Upper lobe of right lung (tissue), 1 donor: ENCODE results near the gene ADCK1. TPM values are rescaled to one million over a fixed set of nuclear protein-coding genes. Genes with fewer than 3 reads are reported as not detected.

ENCODE experiments used
- ATAC-seq: fragments of 200-7000 bp; cut with Tn5 transposase; one replicate; pipeline ENCODE4 v1.9.1; 2020; ENCODE audit warnings: mild to moderate bottlenecking, moderate library complexity
- DNase-seq: peaks from one replicate; pipeline ENCODE4 v3.0.0-alpha.2; 2020
- H3K27ac ChIP-seq: fragments of 200-600 bp; one replicate; pipeline ENCODE4 v1.8.0; 2022
- H3K27me3 ChIP-seq: fragments of 200-600 bp; one replicate; pipeline ENCODE4 v1.8.0; 2022; ENCODE audit warnings: mild to moderate bottlenecking
- H3K36me3 ChIP-seq: fragments of 200-600 bp; one replicate; pipeline ENCODE4 v1.8.0; 2022
- H3K4me1 ChIP-seq: fragments of 200-600 bp; one replicate; pipeline ENCODE4 v1.8.0; 2022
- H3K4me3 ChIP-seq: fragments of 200-600 bp; one replicate; pipeline ENCODE4 v1.8.0; 2022; ENCODE audit warnings: mild to moderate bottlenecking
- H3K9me3 ChIP-seq: fragments of 200-600 bp; one replicate; pipeline ENCODE4 v1.8.0; 2022
- CTCF ChIP-seq: fragments of 200-600 bp; IDR thresholded peaks from one replicate; pipeline ENCODE4 v1.8.0; 2022; ENCODE audit warnings: antibody characterized with exemption
- intact Hi-C: fragments of 100-400 bp; cut with DNase I; formaldehyde crosslinking; loops from one replicate; pipeline ENCODE4 v1.11.0; 2022
- total RNA-seq: library from RNA; stranded (reverse); fragmentation: NEBNext Ultra II Directional; extraction: Animal tissue kit (Norgen Biotek cat#: 25700); gene quantifications from one replicate; pipeline ENCODE4 v1.2.1, GENCODE V29; 2021
- donor health status: DM: no; HTN: yes; CAD: no; lungs with severe emphysema.

Gene ADCK1
- total RNA-seq, 1 donor from 2014 or later = 8.5 TPM

GRCh38 chr14:77964586-77964985, 164.7 kb downstream of the ADCK1 start:
- H3K4me3 ChIP-seq = no peak overlapping the region
- peaks cover 4% of the 10 kb centered on the region for H3K27me3 ChIP-seq
- no peak for TF ChIP-seq CTCF

GRCh38 chr14:77965050-77965449, 165.1 kb downstream of the ADCK1 start:
- Histone ChIP-seq H3K4me1 (no peaks in the 10 kb centered on the region), H3K27me3 (peaks cover 4% of the 10 kb centered on the region), H3K36me3 (no peaks in the 10 kb centered on the region), H3K4me3 (no peak overlapping the region), H3K27ac (no peak overlapping the region), H3K9me3 (no peaks in the 10 kb centered on the region)
- intact Hi-C loops = no loop called here
- no peak for DNase-seq
- ATAC-seq = no peak
- no peak for TF ChIP-seq CTCF

More at GRCh38 chr14:77964586-77964985, 164.7 kb downstream of the ADCK1 start:
- Histone ChIP-seq H3K36me3 (no peaks in the 10 kb centered on the region), H3K27ac (no peak overlapping the region), H3K4me1 (no peaks in the 10 kb centered on the region), H3K9me3 (no peaks in the 10 kb centered on the region)
- ATAC-seq = no peak
- DNase-seq = no peak
- intact Hi-C loops = no loop called here

GRCh38 chr14:77965919-77966435, 166.1 kb downstream of the ADCK1 start:
- Histone ChIP-seq H3K36me3 (no peaks in the 10 kb centered on the region), H3K27me3 (peaks cover 4% of the 10 kb centered on the region), H3K4me3 (peak overlapping the region; percentile 19), H3K9me3 (no peaks in the 10 kb centered on the region), H3K4me1 (no peaks in the 10 kb centered on the region), H3K27ac (no peak overlapping the region)
- no peak for TF ChIP-seq CTCF
- intact Hi-C loops = no loop called here
- DNase-seq (peak; percentile 69), ATAC-seq (peak; percentile 79)

- Histone ChIP-seq H3K27me3 (peaks cover 4% of the 10 kb centered on the region), H3K27ac (no peak overlapping the region), H3K9me3 (no peaks in the 10 kb centered on the region), H3K36me3 (no peaks in the 10 kb centered on the region), H3K4me3 (no peak overlapping the region), H3K4me1 (no peaks in the 10 kb centered on the region)
- no peak for ATAC-seq
- TF ChIP-seq CTCF = no peak
- DNase-seq = no peak
- intact Hi-C loops = no loop called here
Measured at GRCh38 chr14:77967110-77967509, 167.2 kb downstream of the ADCK1 start.

- no peak overlapping the region for H3K4me3 ChIP-seq
- no peaks in the 10 kb centered on the region for H3K36me3 ChIP-seq
- H3K9me3 ChIP-seq = no peaks in the 10 kb centered on the region
- no peaks in the 10 kb centered on the region for H3K27me3 ChIP-seq
- ATAC-seq (no peak), DNase-seq (no peak)
- H3K4me1 ChIP-seq = no peaks in the 10 kb centered on the region
- intact Hi-C loops = no loop called here
- H3K27ac ChIP-seq = no peak overlapping the region
- no peak for TF ChIP-seq CTCF
Measured at GRCh38 chr14:77970646-77971045, 170.7 kb downstream of the ADCK1 start.

- intact Hi-C loops = no loop called here
- no peak for TF ChIP-seq CTCF
Measured at GRCh38 chr14:77973246-77973645, 173.3 kb downstream of the ADCK1 start.

More at GRCh38 chr14:77973246-77973645, 173.3 kb downstream of the ADCK1 start:
- Histone ChIP-seq H3K9me3 (no peaks in the 10 kb centered on the region), H3K4me3 (no peak overlapping the region), H3K27me3 (no peaks in the 10 kb centered on the region), H3K36me3 (no peaks in the 10 kb centered on the region), H3K4me1 (no peaks in the 10 kb centered on the region), H3K27ac (no peak overlapping the region)
- ATAC-seq (no peak), DNase-seq (no peak)
